Measurements from ENCODE around the gene CD55. TPM values are rescaled to one million over a fixed set of nuclear protein-coding genes. Genes with fewer than 3 reads are reported as not detected.

CD55 gene
- total RNA-seq, 4 donors from 2014 or later, result 75.2 to 428 (median 110) TPM

DNA sequence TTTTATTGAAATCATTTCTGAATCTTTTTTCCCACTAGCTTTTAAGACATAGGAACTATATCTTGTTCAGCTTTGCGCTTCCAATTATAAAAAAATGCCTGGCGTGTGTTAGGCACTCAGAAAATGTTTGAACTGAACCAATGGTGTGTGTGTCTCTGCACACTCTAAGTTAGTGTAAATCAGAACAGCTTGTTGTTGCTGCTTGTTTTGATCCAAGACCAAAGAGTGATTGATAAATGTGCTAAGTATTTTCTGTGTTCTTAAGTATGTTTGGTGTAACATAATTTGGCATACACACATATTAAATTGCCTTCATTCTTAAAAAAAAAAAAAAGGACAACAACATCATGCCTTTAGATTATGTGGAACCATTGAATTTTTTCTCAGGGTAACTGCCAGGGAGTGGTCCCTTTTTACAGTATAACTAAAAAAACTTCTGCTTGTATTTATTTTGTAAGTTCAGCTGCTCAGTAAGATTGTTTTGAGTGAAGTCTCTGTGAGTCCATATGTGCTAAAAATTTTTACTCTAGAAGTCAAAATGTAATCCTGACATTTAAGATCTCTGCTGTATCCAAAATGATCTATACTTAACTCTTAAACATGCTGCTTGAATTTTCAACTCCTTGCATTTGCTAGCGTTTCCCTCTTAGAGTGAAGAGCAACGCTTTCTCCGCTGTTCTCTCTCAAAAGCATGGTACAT is 8.7 kb downstream of the CD55 start:
- in situ Hi-C loops (cut with MboI; ENCODE audit: low sequenced_read_pairs in 4 of 4), result loop anchor here in 1 of 4 donors (25.0 kb wide), 1 partner anchor 618 kb away; no protein-coding TSS in a partner anchor
- Histone ChIP-seq H3K27me3 (no peaks in the 10 kb centered on the region), H3K36me3 (peaks cover 9 to 94% of the 10 kb centered on the region in 2 donors), H3K4me3 (no peak overlapping the region), H3K4me1 (no peaks in the 10 kb centered on the region), H3K27ac (no peak overlapping the region), H3K9me3 (no peaks in the 10 kb centered on the region)
- DNase-seq (no peak), ATAC-seq (no peak)
- TF ChIP-seq CTCF (IDR thresholded peaks at IDR 0.05 in 4 of 5, conservative IDR thresholded peaks at IDR 0.05 in 1 of 5) (no peak), POLR2A (IDR thresholded peaks at IDR 0.05) (no peak)
- intact Hi-C loops (cut with DNase I; ENCODE audit: low total_unique reads), result no loop called here

GRCh38 chr1:207331354-207332313 is 10.2 kb downstream of the CD55 start:
- Histone ChIP-seq H3K4me1 (peaks cover 0 to 6% of the 10 kb centered on the region in 2 donors), H3K27me3 (no peaks in the 10 kb centered on the region), H3K36me3 (peaks cover 8 to 86% of the 10 kb centered on the region in 2 donors), H3K4me3 (no peak overlapping the region), H3K9me3 (no peaks in the 10 kb centered on the region), H3K27ac (no peak overlapping the region)
- ATAC-seq (no peak), DNase-seq (no peak)
- intact Hi-C loops (cut with DNase I; ENCODE audit: low total_unique reads) (no loop called here), in situ Hi-C loops (cut with MboI; ENCODE audit: low sequenced_read_pairs in 4 of 4) (loop anchor here in 1 of 4 donors (25.0 kb wide), 1 partner anchor 619 kb away; no protein-coding TSS in a partner anchor)
- TF ChIP-seq POLR2A (IDR thresholded peaks at IDR 0.05), result no peak
- TF ChIP-seq CTCF (IDR thresholded peaks at IDR 0.05 in 4 of 5, conservative IDR thresholded peaks at IDR 0.05 in 1 of 5), result no peak

DNA sequence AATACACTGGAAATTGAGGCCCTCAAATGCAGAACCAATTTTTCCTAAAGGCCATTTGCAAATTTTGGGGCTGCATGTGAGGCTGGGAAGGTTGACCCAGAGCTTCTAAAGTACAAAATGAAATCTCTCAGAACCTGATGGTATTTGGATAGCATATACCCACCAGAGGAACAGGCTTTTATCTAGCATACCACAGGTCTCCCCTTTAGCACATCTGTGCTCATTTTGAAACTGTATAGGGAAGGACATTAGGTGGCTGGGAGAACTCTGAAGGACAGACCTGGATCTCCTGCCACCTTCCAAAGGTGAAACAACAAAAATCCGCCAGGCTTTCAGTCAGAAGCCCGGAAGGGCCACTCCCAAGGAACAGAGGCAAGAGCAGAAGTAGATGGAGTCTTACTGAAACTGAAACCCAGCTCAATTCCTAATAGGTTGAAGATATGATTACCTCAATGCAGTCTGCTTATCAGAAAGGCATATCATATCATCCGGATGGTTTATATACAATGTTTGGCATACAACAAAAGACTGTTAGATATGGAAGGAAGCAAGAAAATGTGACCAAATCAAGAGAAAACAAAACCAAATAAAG is 11.6 kb downstream of the CD55 start:
- H3K27ac ChIP-seq, result no peak overlapping the region
- H3K4me3 ChIP-seq, result no peak overlapping the region
- DNase-seq, result no peak
- in situ Hi-C loops (cut with MboI; ENCODE audit: low sequenced_read_pairs in 4 of 4) (loop anchor here in 1 of 4 donors (25.0 kb wide), 1 partner anchor 621 kb away; no protein-coding TSS in a partner anchor), intact Hi-C loops (cut with DNase I; ENCODE audit: low total_unique reads) (no loop called here)
- ATAC-seq, result no peak
- no peaks in the 10 kb centered on the region for H3K9me3 ChIP-seq
- peaks cover 0 to 6% of the 10 kb centered on the region in 2 donors for H3K4me1 ChIP-seq
- no peaks in the 10 kb centered on the region for H3K27me3 ChIP-seq
- peaks cover 3 to 86% of the 10 kb centered on the region in 2 donors for H3K36me3 ChIP-seq
- no peak for TF ChIP-seq POLR2A (IDR thresholded peaks at IDR 0.05)
- TF ChIP-seq CTCF (IDR thresholded peaks at IDR 0.05 in 4 of 5, conservative IDR thresholded peaks at IDR 0.05 in 1 of 5), result no peak

DNA sequence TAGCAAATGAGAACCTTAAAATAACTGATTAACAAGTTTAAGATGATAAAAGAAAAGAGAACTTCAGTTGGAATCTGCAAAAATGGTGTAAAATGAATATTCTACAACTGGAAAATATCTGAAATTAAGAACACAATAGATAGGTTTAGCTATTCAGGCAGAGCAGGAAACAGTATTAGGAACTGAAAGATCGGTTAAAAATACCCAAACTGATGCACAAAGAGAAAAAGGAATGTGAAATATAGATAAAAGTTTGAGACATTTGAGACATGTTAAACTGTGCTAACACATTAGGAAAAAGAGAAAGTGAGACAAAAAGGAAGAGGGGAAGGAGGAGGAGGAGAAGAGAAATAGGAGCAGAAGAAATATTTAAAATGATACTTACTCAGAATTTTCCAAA is 12.1 kb downstream of the CD55 start:
- Histone ChIP-seq H3K4me3 (no peak overlapping the region), H3K36me3 (peaks cover 3 to 86% of the 10 kb centered on the region in 2 donors), H3K27me3 (no peaks in the 10 kb centered on the region), H3K4me1 (peaks cover 0 to 6% of the 10 kb centered on the region in 2 donors), H3K27ac (no peak overlapping the region), H3K9me3 (no peaks in the 10 kb centered on the region)
- in situ Hi-C loops (cut with MboI; ENCODE audit: low sequenced_read_pairs in 4 of 4) (loop anchor here in 1 of 4 donors (25.0 kb wide), 1 partner anchor 621 kb away; no protein-coding TSS in a partner anchor), intact Hi-C loops (cut with DNase I; ENCODE audit: low total_unique reads) (no loop called here)
- ATAC-seq (no peak), DNase-seq (no peak)
- TF ChIP-seq CTCF (IDR thresholded peaks at IDR 0.05 in 4 of 5, conservative IDR thresholded peaks at IDR 0.05 in 1 of 5) (no peak), POLR2A (IDR thresholded peaks at IDR 0.05) (no peak)

Data from gastrocnemius medialis (tissue), 4 donors.